A673 (cell line): ENCODE results near the gene LRRC27. TPM values are rescaled to one million over a fixed set of nuclear protein-coding genes. Genes with fewer than 3 reads are reported as not detected.

ENCODE experiments used
- BruUV-seq: library from RNA; stranded (reverse); fragments of 400-500 nt; replicated peaks from 2 replicates; lab custom pipeline; 2021; lab: Mats Ljungman, UMichigan
- CTCF ChIA-PET: fragments of 300-600 bp; sonication (Branson Sonifier 250); formaldehyde crosslinking; loops from one replicate; lab custom pipeline; 2022; ENCODE audit warnings: antibody characterized with exemption; lab: Charles Lee
- POLR2A ChIA-PET: fragments of 300-600 bp; sonication (Branson Sonifier 250); formaldehyde crosslinking; loops from one replicate; lab custom pipeline; 2022; ENCODE audit warnings: antibody characterized with exemption; ENCODE audit not compliant: low non-redundant PET; lab: Charles Lee
- DNase-seq: peaks from one replicate; pipeline ENCODE4 v3.0.0-alpha.2; 2015; ENCODE audit warnings: low spot score
- H3K27ac ChIP-seq: fragments of 200-600 bp; sonication (generic); 2 replicates; pipeline ENCODE4 v1.5.1; 2016; ENCODE audit warnings: mixed run types, low read depth, mild to moderate bottlenecking, mixed read lengths, antibody characterized with exemption, low read length; ENCODE audit not compliant: poor library complexity, severe bottlenecking
- H3K27me3 ChIP-seq: fragments of 200-600 bp; sonication (generic); replicated peaks from 2 replicates; pipeline ENCODE4 v1.6.1; 2017; ENCODE audit warnings: mixed run types, low read depth, mild to moderate bottlenecking, mixed read lengths, antibody characterized with exemption, low read length; ENCODE audit not compliant: insufficient read depth, poor library complexity
- H3K36me3 ChIP-seq: fragments of 200-600 bp; sonication (generic); 2 replicates; pipeline ENCODE4 v1.6.1; 2016; ENCODE audit warnings: mixed run types, mild to moderate bottlenecking, mixed read lengths, antibody characterized with exemption, low read length; ENCODE audit not compliant: insufficient read depth, poor library complexity, severe bottlenecking
- H3K4me1 ChIP-seq: fragments of 200-600 bp; sonication (generic); 2 replicates; pipeline ENCODE4 v1.6.1; 2017; ENCODE audit warnings: mixed run types, mild to moderate bottlenecking, mixed read lengths, antibody characterized with exemption, low read length; ENCODE audit not compliant: insufficient read depth, poor library complexity, severe bottlenecking
- H3K4me3 ChIP-seq: fragments of 200-600 bp; sonication (generic); 2 replicates; pipeline ENCODE4 v1.5.1; 2016; ENCODE audit warnings: low read depth, mixed run types, mild to moderate bottlenecking, mixed read lengths, low read length; ENCODE audit not compliant: poor library complexity, severe bottlenecking
- H3K9me3 ChIP-seq: fragments of 200-600 bp; sonication (generic); 2 replicates; pipeline ENCODE4 v1.6.1; 2016; ENCODE audit warnings: mixed run types, low read depth, mild to moderate bottlenecking, mixed read lengths, antibody characterized with exemption, low read length; ENCODE audit not compliant: poor library complexity, severe bottlenecking
- CTCF ChIP-seq: fragments of 300-800, 200-600 bp; sonication (generic); conservative IDR thresholded peaks from 2 replicates; pipeline ENCODE4 v1.5.1; 2017; ENCODE audit warnings: low read depth, mild to moderate bottlenecking, antibody characterized with exemption, low read length, moderate library complexity, mixed read lengths
- EZH2 ChIP-seq: fragments of 200-600 bp; sonication (generic); IDR thresholded peaks from 2 replicates; pipeline ENCODE4 v1.6.1; 2017; ENCODE audit warnings: borderline replicate concordance, low read depth, mild to moderate bottlenecking, mixed read lengths, antibody characterized with exemption, low read length; ENCODE audit not compliant: poor library complexity, severe bottlenecking
- intact Hi-C: fragments of 100-400 bp; cut with micrococcal nuclease; formaldehyde crosslinking; loops from one replicate; pipeline ENCODE4 v1.10.0; 2022; ENCODE audit not compliant: unreplicated experiment
- total RNA-seq: library from RNA; stranded (reverse); gene quantifications from 2 replicates; pipeline ENCODE4 v1.2.3, GENCODE V29; 2021

LRRC27 gene
- total RNA-seq, 1 experiment from 2014 or later: 11.5 TPM

DNA sequence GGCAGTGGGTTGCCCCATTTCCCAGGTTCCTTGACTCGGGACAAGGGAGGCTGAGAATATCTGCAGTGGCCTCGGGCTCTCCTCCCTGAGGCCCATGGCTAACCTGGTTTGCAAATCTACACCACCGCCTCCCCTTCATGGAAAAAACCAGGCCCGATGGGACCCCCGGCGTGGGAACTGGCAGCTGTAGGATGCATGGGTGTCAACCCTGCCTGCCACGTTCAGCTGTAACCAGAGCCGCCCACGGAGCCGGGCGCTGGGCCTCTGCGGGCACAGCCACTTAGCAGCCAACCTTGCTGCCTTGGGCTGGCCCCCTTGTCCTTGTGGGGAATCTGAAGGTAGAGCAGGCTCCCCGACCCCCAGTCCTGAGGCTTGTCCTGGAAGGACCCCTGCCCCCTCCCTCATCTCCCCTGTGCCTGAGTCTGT lies 66.6 kb downstream of the LRRC27 start:
- BruUV-seq: no TSS peak
- no peaks in the 10 kb centered on the region for H3K36me3 ChIP-seq
- peaks cover 17% of the 10 kb centered on the region for H3K4me1 ChIP-seq
- CTCF ChIA-PET: no interaction called here
- no peaks in the 10 kb centered on the region for H3K27me3 ChIP-seq
- no peak for TF ChIP-seq EZH2
- no peak for TF ChIP-seq CTCF
- DNase-seq: no peak
- intact Hi-C loops: loop anchor here (2.0 kb wide), 1 partner anchor 46 kb away; no protein-coding TSS in a partner anchor
- no peaks in the 10 kb centered on the region for H3K9me3 ChIP-seq
- H3K4me3 ChIP-seq: peak overlapping the region; percentile 69
- POLR2A ChIA-PET: no interaction called here
- no peak overlapping the region for H3K27ac ChIP-seq

GRCh38 chr10:132399117-132400035 lies 67.4 kb downstream of the LRRC27 start:
- CTCF ChIA-PET: no interaction called here

DNA sequence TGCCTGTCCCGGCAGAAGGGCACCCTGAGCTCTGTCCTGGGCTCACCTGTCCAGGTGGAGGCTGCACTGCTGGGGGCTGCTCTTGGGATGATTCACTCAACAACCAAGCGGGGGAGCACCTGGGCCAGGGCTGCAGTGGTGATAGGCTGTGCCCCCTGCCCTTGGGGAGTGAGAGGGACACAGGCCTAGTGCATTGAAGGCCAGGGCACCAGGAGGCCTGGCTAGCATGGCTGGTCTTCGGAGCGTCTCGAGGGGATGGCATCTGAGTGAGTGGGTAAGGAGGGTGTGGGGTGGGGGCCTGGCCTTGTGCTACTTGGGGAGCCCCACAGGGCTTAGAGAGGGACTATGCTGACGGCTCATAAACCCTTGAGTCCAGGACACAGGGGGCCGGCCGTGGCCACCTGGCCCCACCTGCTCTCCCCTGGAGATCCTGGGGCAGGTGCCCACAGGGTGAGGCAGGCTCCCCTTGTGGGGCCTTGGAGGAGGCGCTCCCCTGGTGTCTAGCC lies 68.1 kb downstream of the LRRC27 start:
- no peak for DNase-seq
- Histone ChIP-seq H3K36me3 (no peaks in the 10 kb centered on the region), H3K4me3 (no peak overlapping the region), H3K9me3 (no peaks in the 10 kb centered on the region), H3K27me3 (no peaks in the 10 kb centered on the region), H3K4me1 (peaks cover 17% of the 10 kb centered on the region), H3K27ac (no peak overlapping the region)
- TF ChIP-seq EZH2 (no peak), CTCF (no peak)
- no TSS peak for BruUV-seq
- ChIA-PET POLR2A (no interaction called here), CTCF (no interaction called here)
- intact Hi-C loops: no loop called here

More at GRCh38 chr10:132399117-132400035, 67.4 kb downstream of the LRRC27 start:
- intact Hi-C loops: loop anchor here (2.0 kb wide), 1 partner anchor 45 kb away; no protein-coding TSS in a partner anchor
- BruUV-seq: TSS peak; percentile 11
- no peak for TF ChIP-seq CTCF
- no peak for TF ChIP-seq EZH2
- H3K27ac ChIP-seq: no peak overlapping the region
- H3K36me3 ChIP-seq: no peaks in the 10 kb centered on the region
- DNase-seq: no peak
- H3K9me3 ChIP-seq: no peaks in the 10 kb centered on the region
- H3K4me1 ChIP-seq: peaks cover 17% of the 10 kb centered on the region
- no peaks in the 10 kb centered on the region for H3K27me3 ChIP-seq
- H3K4me3 ChIP-seq: no peak overlapping the region
- POLR2A ChIA-PET: no interaction called here
